CD14-positive monocyte (primary cell): ENCODE data around the gene IL4R. TPM values are rescaled to one million over a fixed set of nuclear protein-coding genes. Genes with fewer than 3 reads are reported as not detected.

Experiments used
- DNase-seq, 3 donors: peaks; one replicate each; pipeline ENCODE4 v3.0.0-alpha.2; 2011 to 2022
- H2AFZ ChIP-seq: 2 replicates; pipeline ENCODE4 v1.6.0; 2012; ENCODE audit warnings: mild to moderate bottlenecking, low read depth, low read length, inconsistent platforms; ENCODE audit not compliant: insufficient read depth, poor library complexity, severe bottlenecking
- H3K27ac ChIP-seq, 2 donors: 1 replicate in 1 of 2; 2 replicates in 1 of 2; pipeline ENCODE4 v1.5.1; 2012 to 2013; ENCODE audit warnings: low read length in 2 of 2, control low read depth in 1 of 2, inconsistent platforms in 1 of 2, low read depth in 1 of 2, mild to moderate bottlenecking in 1 of 2
- H3K27me3 ChIP-seq, 2 donors: one replicate each; pipeline versions ENCODE4 v1.6.0 to v1.6.1; 2011 to 2013; ENCODE audit warnings: low read length in 2 of 2; ENCODE audit not compliant: control insufficient read depth in 2 of 2, insufficient read depth in 2 of 2
- H3K36me3 ChIP-seq, 2 donors: replicated peaks in 1 of 2; 1 replicate in 1 of 2; 2 replicates in 1 of 2; pipeline versions ENCODE4 v1.5.1 to v1.6.1; 2012 to 2013; ENCODE audit warnings: low read length in 2 of 2, control low read depth in 1 of 2, inconsistent platforms in 1 of 2, mild to moderate bottlenecking in 1 of 2; ENCODE audit not compliant: insufficient read depth in 2 of 2, control insufficient read depth in 1 of 2
- H3K4me1 ChIP-seq, 2 donors: 1 replicate in 1 of 2; 2 replicates in 1 of 2; pipeline versions ENCODE4 v1.5.1 to v1.6.1; 2012 to 2013; ENCODE audit warnings: low read length in 2 of 2, control low read depth in 1 of 2, inconsistent platforms in 1 of 2, mild to moderate bottlenecking in 1 of 2, moderate library complexity in 1 of 2; ENCODE audit not compliant: insufficient read depth in 2 of 2, control insufficient read depth in 1 of 2
- H3K4me2 ChIP-seq: replicated peaks from 2 replicates; pipeline ENCODE3; 2012; ENCODE audit warnings: low read length, moderate library complexity, mild to moderate bottlenecking; ENCODE audit not compliant: poor library complexity, severe bottlenecking; ENCODE audit errors: extremely low read depth
- H3K4me3 ChIP-seq, 3 experiments: fragments of 200-600 bp in 1 of 3; sonication (generic) in 1 of 3; replicated peaks in 1 of 3; 1 replicate in 2 of 3; 2 replicates in 1 of 3; pipeline ENCODE4 v1.5.1; 2011 to 2013; ENCODE audit warnings: low read length in 3 of 3, mild to moderate bottlenecking in 3 of 3, control low read depth in 2 of 3, low read depth in 2 of 3, inconsistent platforms in 1 of 3, moderate library complexity in 1 of 3
- H3K79me2 ChIP-seq: 2 replicates; pipeline ENCODE4 v1.6.0; 2012; ENCODE audit warnings: mild to moderate bottlenecking, control low read depth, inconsistent platforms, low read length, moderate library complexity; ENCODE audit not compliant: insufficient read depth
- H3K9ac ChIP-seq: 2 replicates; pipeline ENCODE4 v1.6.0; 2017; ENCODE audit warnings: low read length, mild to moderate bottlenecking; ENCODE audit not compliant: insufficient read depth, poor library complexity, severe bottlenecking
- H3K9me3 ChIP-seq, 2 donors: replicated peaks in 1 of 2; 1 replicate in 1 of 2; 2 replicates in 1 of 2; pipeline versions ENCODE4 v1.5.1 to v1.6.1; 2012 to 2013; ENCODE audit warnings: low read length in 2 of 2, control low read depth in 1 of 2; ENCODE audit not compliant: control insufficient read depth in 1 of 2, insufficient read depth in 1 of 2
- H4K20me1 ChIP-seq: 2 replicates; pipeline ENCODE4 v1.6.0; 2012; ENCODE audit warnings: mild to moderate bottlenecking, low read length, control low read depth, moderate library complexity; ENCODE audit not compliant: insufficient read depth
- H3K27ac Mint-ChIP-seq, 7 donors: one replicate each; pipeline ENCODE4 v1.8.0; 2020; ENCODE audit warnings: mild to moderate bottlenecking in 7 of 7, mixed read lengths in 7 of 7, moderate library complexity in 6 of 7, inconsistent platforms in 2 of 7
- H3K27me3 Mint-ChIP-seq, 3 donors: one replicate each; pipeline ENCODE4 v1.8.0; 2021 to 2022; ENCODE audit warnings: low read depth in 3 of 3, mild to moderate bottlenecking in 3 of 3, mixed read lengths in 3 of 3, moderate library complexity in 3 of 3, inconsistent platforms in 1 of 3
- H3K36me3 Mint-ChIP-seq, 2 donors: one replicate each; pipeline ENCODE4 v1.8.0; 2020; ENCODE audit warnings: mixed read lengths in 2 of 2, inconsistent platforms in 1 of 2, mild to moderate bottlenecking in 1 of 2
- H3K4me1 Mint-ChIP-seq: one replicate; pipeline ENCODE4 v1.8.0; 2020; ENCODE audit warnings: mild to moderate bottlenecking, mixed read lengths
- H3K4me3 Mint-ChIP-seq, 2 donors: one replicate each; pipeline ENCODE4 v1.8.0; 2020; ENCODE audit warnings: mild to moderate bottlenecking in 2 of 2, mixed read lengths in 2 of 2, moderate library complexity in 1 of 2
- H3K9me3 Mint-ChIP-seq, 7 donors: one replicate each; pipeline ENCODE4 v1.8.0; 2020 to 2022; ENCODE audit warnings: mixed read lengths in 7 of 7, mild to moderate bottlenecking in 6 of 7, moderate library complexity in 6 of 7, inconsistent platforms in 2 of 7
- WGBS: methylation state at CpG from one replicate; pipeline ENCODE4 v1.1.5; 2013; ENCODE audit warnings: missing lambda C conversion rate; ENCODE audit not compliant: insufficient coverage; 5-methylcytosine and 5-hydroxymethylcytosine counted together
- intact Hi-C, 2 donors: fragments of 100-400 bp; cut with micrococcal nuclease; formaldehyde crosslinking; loops; one replicate each; pipeline versions ENCODE4 v1.15.0 to v1.15.1; 2023
- polyA plus RNA-seq, 3 donors: library from polyadenylated mRNA; depleted of rRNA in 1 of 3; unstranded in 2 of 3; stranded (reverse) in 1 of 3; fragments of 300-500 nt in 2 of 3; fragments of >200 nt in 1 of 3; fragmentation: Illumina TruSeq in 2 of 3; gene quantifications; 1 replicate in 2 of 3; 2 replicates in 1 of 3; pipeline ENCODE4 v1.2.3, GENCODE V29; 2012 to 2021
- TF ChIP-seq, protein P1 (sequence below): fragments of 200-600 bp; IDR thresholded peaks from one replicate; pipeline ENCODE4 v1.8.0; 2022; ENCODE audit warnings: antibody characterized with exemption, mild to moderate bottlenecking

The IL4R gene
- polyA plus RNA-seq, 3 donors, result 25.1 to 80.4 (median 35.6) TPM

DNA sequence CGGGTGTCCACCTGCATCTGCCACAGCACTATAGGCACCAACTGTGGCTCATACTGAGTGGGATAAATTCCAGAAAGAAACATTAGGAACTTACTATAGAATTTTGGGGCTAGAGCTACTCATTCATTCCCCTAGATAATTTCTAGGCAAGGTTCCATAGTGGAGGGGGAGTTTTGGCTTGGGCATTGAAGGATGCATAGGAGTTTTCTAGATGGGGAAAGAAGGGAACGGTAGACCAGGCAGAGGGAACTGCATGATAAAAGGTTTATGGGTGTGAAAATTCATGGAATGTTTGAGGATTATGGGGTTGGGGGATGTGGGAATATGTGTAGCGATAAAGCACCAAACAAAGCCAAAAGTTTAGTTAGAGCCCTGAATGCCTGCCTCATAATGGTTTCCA lies 35.5 kb downstream of the IL4R start:
- Mint-ChIP-seq H3K4me1 (peaks cover 24% of the 10 kb centered on the region), H3K4me3 (no peak overlapping the region), H3K27me3 (peaks cover 0 to 2% (median 0%) of the 10 kb centered on the region in 3 donors), H3K36me3 (peaks cover 82 to 95% of the 10 kb centered on the region in 2 donors), H3K9me3 (peaks cover 0 to 8% (median 2%) of the 10 kb centered on the region in 7 donors), H3K27ac (peak overlapping the region in 2 of 7 donors; percentile 3 to 21)
- no peaks in the 10 kb centered on the region for H3K27me3 ChIP-seq
- no peaks in the 10 kb centered on the region for H3K9me3 ChIP-seq
- H3K36me3 ChIP-seq, result peaks cover 85 to 86% of the 10 kb centered on the region in 2 donors
- intact Hi-C loops, result loop anchor here in 1 of 2 donors (5.0 kb wide), 1 partner anchor 37 kb away; the partner anchor contains the start of gene IL4R
- no peak overlapping the region for H3K4me2 ChIP-seq
- no peak overlapping the region for H2AFZ ChIP-seq
- H3K27ac ChIP-seq, result peak overlapping the region in 1 of 2 donors; percentile 82
- DNase-seq, result no peak
- peaks cover 18% of the 10 kb centered on the region for H3K79me2 ChIP-seq
- peaks cover 18 to 25% of the 10 kb centered on the region in 2 donors for H3K4me1 ChIP-seq
- H4K20me1 ChIP-seq, result no peaks in the 10 kb centered on the region
- H3K4me3 ChIP-seq, result no peak overlapping the region
- TF ChIP-seq, protein P1, sequence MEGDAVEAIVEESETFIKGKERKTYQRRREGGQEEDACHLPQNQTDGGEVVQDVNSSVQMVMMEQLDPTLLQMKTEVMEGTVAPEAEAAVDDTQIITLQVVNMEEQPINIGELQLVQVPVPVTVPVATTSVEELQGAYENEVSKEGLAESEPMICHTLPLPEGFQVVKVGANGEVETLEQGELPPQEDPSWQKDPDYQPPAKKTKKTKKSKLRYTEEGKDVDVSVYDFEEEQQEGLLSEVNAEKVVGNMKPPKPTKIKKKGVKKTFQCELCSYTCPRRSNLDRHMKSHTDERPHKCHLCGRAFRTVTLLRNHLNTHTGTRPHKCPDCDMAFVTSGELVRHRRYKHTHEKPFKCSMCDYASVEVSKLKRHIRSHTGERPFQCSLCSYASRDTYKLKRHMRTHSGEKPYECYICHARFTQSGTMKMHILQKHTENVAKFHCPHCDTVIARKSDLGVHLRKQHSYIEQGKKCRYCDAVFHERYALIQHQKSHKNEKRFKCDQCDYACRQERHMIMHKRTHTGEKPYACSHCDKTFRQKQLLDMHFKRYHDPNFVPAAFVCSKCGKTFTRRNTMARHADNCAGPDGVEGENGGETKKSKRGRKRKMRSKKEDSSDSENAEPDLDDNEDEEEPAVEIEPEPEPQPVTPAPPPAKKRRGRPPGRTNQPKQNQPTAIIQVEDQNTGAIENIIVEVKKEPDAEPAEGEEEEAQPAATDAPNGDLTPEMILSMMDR, result no peak
- no peak overlapping the region for H3K9ac ChIP-seq
- 100% methylated on average over 1 of the region's 3 CpGs for WGBS

DNA sequence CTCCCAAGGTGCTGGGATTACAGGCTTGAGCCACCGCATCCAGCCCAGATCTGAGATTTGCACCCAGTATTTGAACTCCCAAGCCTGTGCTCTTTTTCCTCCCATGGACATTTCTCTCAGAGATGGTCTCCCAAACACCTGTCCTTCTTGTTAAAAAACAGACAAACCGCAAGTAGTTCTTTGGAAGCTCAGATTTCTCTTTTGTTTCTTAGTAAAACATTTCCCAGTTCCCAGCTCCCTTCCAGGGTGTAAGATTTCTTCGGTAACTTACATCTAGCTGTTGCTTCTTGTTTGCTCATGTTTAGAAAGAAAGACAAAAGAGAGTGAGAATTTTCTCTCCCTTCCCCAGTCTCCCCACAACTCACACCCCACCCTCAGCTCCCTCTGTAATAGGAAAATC lies 36.2 kb downstream of the IL4R start:
- no peaks in the 10 kb centered on the region for H4K20me1 ChIP-seq
- Mint-ChIP-seq H3K27me3 (peaks cover 0 to 2% (median 0%) of the 10 kb centered on the region in 3 donors), H3K9me3 (peaks cover 0 to 8% (median 2%) of the 10 kb centered on the region in 7 donors), H3K36me3 (peaks cover 82 to 95% of the 10 kb centered on the region in 2 donors), H3K4me3 (no peak overlapping the region), H3K27ac (peak overlapping the region in 2 of 7 donors; percentile 3 to 67), H3K4me1 (peaks cover 24% of the 10 kb centered on the region)
- 100% methylated on average over 2 of the region's 3 CpGs for WGBS
- H3K4me3 ChIP-seq, result no peak overlapping the region
- H2AFZ ChIP-seq, result no peak overlapping the region
- intact Hi-C loops, result no loop called here
- peaks cover 18% of the 10 kb centered on the region for H3K79me2 ChIP-seq
- no peak overlapping the region for H3K27ac ChIP-seq
- peaks cover 18 to 25% of the 10 kb centered on the region in 2 donors for H3K4me1 ChIP-seq
- TF ChIP-seq, protein P1, result no peak
- no peak overlapping the region for H3K4me2 ChIP-seq
- no peaks in the 10 kb centered on the region for H3K9me3 ChIP-seq
- no peak overlapping the region for H3K9ac ChIP-seq
- no peak for DNase-seq
- H3K36me3 ChIP-seq, result peaks cover 85 to 86% of the 10 kb centered on the region in 2 donors
- no peaks in the 10 kb centered on the region for H3K27me3 ChIP-seq
